Thoracic aorta (tissue), 2 donors: ENCODE results near the gene TMEM266. TPM values are rescaled to one million over a fixed set of nuclear protein-coding genes. Genes with fewer than 3 reads are reported as not detected.

ENCODE experiments used
- ATAC-seq: fragments of 150-250 bp; one replicate; pipeline ENCODE4 v1.8.0; 2017; ENCODE audit warnings: low read depth; ENCODE audit not compliant: insufficient number of reproducible peaks, low FRiP score
- DNase-seq: peaks from one replicate; pipeline ENCODE4 v3.0.0-alpha.2; 2020; ENCODE audit warnings: low spot score
- H3K27ac ChIP-seq, 2 donors: fragments of 200-600 bp; sonication (generic); 1 replicate in 1 of 2; 2 replicates in 1 of 2; pipeline ENCODE4 v1.5.1; 2016; ENCODE audit warnings: mild to moderate bottlenecking in 2 of 2, moderate library complexity in 2 of 2
- H3K27me3 ChIP-seq: fragments of 200-600 bp; sonication (generic); replicated peaks from 2 replicates; pipeline ENCODE4 v1.6.0; 2016; ENCODE audit warnings: mild to moderate bottlenecking; ENCODE audit not compliant: insufficient read depth
- H3K36me3 ChIP-seq: fragments of 200-600 bp; sonication (generic); one replicate; pipeline ENCODE4 v1.5.1; 2016
- H3K4me1 ChIP-seq, 2 donors: fragments of 200-600 bp; sonication (generic); 1 replicate in 1 of 2; 2 replicates in 1 of 2; pipeline versions ENCODE4 v1.5.1 to v1.6.0; 2016; ENCODE audit warnings: low read depth in 2 of 2, mild to moderate bottlenecking in 1 of 2; ENCODE audit not compliant: control insufficient read depth in 1 of 2
- H3K4me3 ChIP-seq: fragments of 200-600 bp; sonication (generic); 2 replicates; pipeline ENCODE4 v1.5.1; 2016; ENCODE audit warnings: mild to moderate bottlenecking
- H3K9me3 ChIP-seq: fragments of 200-600 bp; sonication (generic); 2 replicates; pipeline ENCODE4 v1.5.1; 2016
- CTCF ChIP-seq: fragments of 200-600 bp; sonication (generic); IDR thresholded peaks from one replicate; pipeline ENCODE4 v1.5.1; 2019; ENCODE audit warnings: antibody characterized with exemption
- total RNA-seq, 2 donors: library from RNA; depleted of rRNA; stranded (reverse); fragments of >200 nt; gene quantifications; one replicate each; pipeline versions ENCODE4 v1.1.0 to v1.2.3, GENCODE V29; 2016

The TMEM266 gene
- total RNA-seq, 2 donors from 2014 or later = not detected

GRCh38 chr15:76118767-76119166 is 59.0 kb downstream of the TMEM266 start:
- no peaks in the 10 kb centered on the region for H3K36me3 ChIP-seq

GRCh38 chr15:76123031-76123430 is 63.2 kb downstream of the TMEM266 start:
- ATAC-seq (no peak), DNase-seq (no peak)
- Histone ChIP-seq H3K27me3 (no peaks in the 10 kb centered on the region), H3K4me3 (no peak overlapping the region), H3K4me1 (no peaks in the 10 kb centered on the region), H3K27ac (no peak overlapping the region), H3K36me3 (no peaks in the 10 kb centered on the region), H3K9me3 (no peaks in the 10 kb centered on the region)
- TF ChIP-seq CTCF = no peak

More at GRCh38 chr15:76118767-76119166, 59.0 kb downstream of the TMEM266 start:
- Histone ChIP-seq H3K4me3 (no peak overlapping the region), H3K9me3 (no peaks in the 10 kb centered on the region), H3K27me3 (no peaks in the 10 kb centered on the region), H3K4me1 (no peaks in the 10 kb centered on the region), H3K27ac (no peak overlapping the region)
- no peak for TF ChIP-seq CTCF
- DNase-seq (no peak), ATAC-seq (no peak)

- no peaks in the 10 kb centered on the region for H3K36me3 ChIP-seq
Measured at GRCh38 chr15:76127169-76127568, 67.4 kb downstream of the TMEM266 start.

GRCh38 chr15:76127880-76128279 is 68.1 kb downstream of the TMEM266 start:
- H3K27ac ChIP-seq = no peak overlapping the region
- H3K4me1 ChIP-seq = no peaks in the 10 kb centered on the region
- ATAC-seq = no peak
- TF ChIP-seq CTCF = no peak
- no peaks in the 10 kb centered on the region for H3K36me3 ChIP-seq
- H3K9me3 ChIP-seq = no peaks in the 10 kb centered on the region
- H3K27me3 ChIP-seq = no peaks in the 10 kb centered on the region
- DNase-seq = no peak
- H3K4me3 ChIP-seq = no peak overlapping the region

More at GRCh38 chr15:76127169-76127568, 67.4 kb downstream of the TMEM266 start:
- DNase-seq (no peak), ATAC-seq (no peak)
- no peak for TF ChIP-seq CTCF
- Histone ChIP-seq H3K4me3 (no peak overlapping the region), H3K4me1 (no peaks in the 10 kb centered on the region), H3K27ac (no peak overlapping the region), H3K9me3 (no peaks in the 10 kb centered on the region), H3K27me3 (no peaks in the 10 kb centered on the region)

- Histone ChIP-seq H3K36me3 (no peaks in the 10 kb centered on the region), H3K27me3 (no peaks in the 10 kb centered on the region), H3K4me1 (peaks cover 0 to 1% of the 10 kb centered on the region in 2 donors), H3K27ac (no peak overlapping the region), H3K4me3 (no peak overlapping the region), H3K9me3 (no peaks in the 10 kb centered on the region)
- ATAC-seq = no peak
- TF ChIP-seq CTCF = no peak
- no peak for DNase-seq
Measured at GRCh38 chr15:76134537-76134936, 74.8 kb downstream of the TMEM266 start.
